DMS53 treated with DMSO at 0.1 percent for 48 hours (cell line): ENCODE measurements around the gene WSB1.

ENCODE experiments used
- DNase-seq: peaks from one replicate; lab custom pipeline; 2025; ENCODE audit not compliant: unreplicated experiment; lab: John Stamatoyannopoulos, UW

Gene WSB1

DNA sequence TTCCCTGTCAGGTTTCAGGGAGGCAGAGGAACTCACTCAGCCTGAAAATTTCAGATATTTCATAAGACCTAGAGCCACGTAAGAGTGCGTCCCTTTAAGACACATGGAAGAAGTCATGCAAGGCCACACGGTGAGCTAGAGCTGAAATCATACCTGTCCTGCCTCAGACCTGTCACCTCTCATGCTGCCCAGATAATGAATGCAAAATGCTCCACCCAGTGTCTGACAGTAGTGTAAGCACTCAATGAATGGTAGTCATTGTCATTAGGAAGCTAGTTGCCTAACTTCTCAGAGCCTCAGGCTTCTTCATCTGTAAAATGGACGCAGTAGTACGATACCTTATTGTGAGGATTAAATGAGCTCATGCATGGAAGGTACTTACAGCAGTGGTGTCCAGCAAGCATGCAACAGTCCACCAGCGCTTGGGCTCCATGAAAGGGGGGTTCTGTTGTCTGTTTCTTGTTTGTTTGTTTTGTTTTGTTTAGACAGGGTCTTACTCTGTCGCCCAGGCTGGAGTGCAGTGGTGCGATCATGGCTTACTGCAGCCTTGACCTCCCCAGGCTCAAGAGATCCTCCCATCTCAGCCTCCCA is 60.7 kb downstream of the WSB1 start:
- peak; percentile 33 for DNase-seq

DNA sequence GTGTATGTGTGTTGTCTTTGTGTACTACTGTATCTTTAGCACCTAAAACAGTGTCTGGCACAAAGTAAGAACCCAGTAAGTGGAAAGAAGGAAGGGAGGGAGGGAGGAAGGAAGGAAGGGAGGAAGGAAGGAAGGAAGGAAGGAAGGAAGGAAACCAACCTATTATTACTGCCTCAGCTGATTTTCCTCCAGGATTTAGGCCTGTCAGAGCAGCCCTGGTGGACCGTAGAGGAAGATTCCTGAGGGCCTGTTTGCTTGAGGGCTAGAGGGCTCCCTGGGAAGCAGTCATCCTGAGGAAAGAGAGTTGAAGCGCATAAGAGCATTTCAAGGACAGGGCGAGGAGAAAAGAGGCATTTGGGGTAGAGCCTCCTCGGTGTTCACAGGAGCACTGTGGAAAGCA is 61.5 kb downstream of the WSB1 start:
- no peak for DNase-seq

DNA sequence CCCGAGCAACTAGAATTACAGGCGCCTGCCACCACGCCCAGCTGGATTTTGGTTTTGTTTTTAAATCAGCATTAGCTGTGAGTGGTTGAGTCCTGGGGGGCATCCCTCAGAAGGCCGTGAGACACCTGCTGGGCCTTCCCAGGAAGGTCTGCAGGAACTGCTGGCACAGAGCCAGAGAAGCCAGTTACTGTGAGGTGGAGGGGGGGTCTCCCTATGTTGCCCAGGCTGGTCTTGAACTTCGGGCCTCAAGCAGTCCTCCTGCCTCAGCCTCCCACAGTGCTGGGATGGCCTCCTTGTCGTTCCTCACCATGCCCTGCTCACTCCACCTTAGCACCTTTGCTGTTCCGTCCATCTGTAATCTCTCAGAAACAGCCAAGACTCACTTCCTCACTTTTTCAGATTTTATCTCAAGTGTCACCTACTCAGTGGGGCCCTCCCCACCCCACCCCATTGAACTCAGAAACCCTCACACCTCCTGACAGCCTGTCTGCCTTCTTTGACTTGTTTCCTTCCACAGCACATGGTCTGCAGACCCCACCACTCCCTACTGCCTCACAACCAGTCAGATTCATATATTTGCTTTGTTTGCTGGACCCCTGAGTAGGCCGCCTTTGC is 62.3 kb downstream of the WSB1 start:
- DNase-seq: no peak

DNA sequence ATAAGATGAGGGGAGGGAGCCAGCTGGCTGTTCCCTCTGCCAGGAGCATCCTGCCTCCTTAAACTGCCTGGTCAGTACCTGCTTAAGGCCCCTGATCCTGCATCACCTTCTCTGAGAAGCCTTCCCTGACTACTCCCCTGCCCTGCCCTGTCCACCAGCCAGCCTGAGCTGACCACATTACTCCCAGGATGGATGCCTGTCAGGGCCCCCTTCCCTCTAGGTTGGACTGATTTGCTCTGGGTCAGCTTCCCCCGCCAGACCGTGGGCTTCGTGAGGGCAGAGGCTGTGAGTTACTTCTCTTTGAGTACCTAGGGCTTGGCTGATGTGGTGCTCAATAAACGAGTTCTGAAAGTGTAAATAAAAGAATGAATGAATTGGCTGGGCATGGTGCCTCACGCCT is 63.3 kb downstream of the WSB1 start:
- DNase-seq: no peak

DNA sequence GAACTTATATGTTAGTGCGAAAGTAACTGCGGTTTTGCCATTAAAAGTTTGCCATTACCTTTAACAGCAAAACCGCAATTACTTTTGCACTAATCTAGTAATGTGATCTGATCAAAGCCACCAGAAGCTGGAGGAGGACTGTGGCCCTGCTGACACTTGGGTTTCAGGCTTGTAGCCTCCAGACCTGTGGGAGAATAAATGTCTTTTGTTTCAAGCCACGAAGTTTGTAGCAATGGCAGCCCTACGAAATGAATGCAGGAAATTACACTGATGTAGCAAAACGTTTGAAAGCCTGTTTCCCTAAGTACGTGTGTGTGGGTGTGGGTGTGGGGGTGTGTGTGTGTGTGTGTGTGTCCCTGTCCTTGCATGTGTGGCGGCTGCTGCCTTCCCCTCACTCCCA is 66.6 kb downstream of the WSB1 start:
- no peak for DNase-seq

DNA sequence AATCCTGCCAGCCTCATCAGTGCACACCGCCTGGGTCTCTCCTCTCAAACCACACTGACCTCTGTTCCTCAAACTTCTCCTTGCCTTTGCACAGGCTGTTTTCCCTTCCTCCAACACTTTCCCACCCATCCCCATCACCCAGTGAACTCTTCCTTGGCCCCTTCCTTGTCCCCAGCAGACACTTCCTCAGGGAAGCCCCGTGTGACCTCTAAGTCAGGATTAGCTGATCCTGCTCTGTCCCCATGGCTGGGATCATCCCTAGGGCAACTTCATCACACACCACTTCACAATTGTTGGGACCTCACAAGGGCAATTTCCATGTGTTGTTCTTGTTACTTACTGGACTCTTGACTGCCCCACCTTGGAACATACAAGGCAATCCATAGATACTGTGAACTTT is 67.8 kb downstream of the WSB1 start:
- DNase-seq: no peak

GRCh38 chr17:27362503-27362902 is 68.6 kb downstream of the WSB1 start:
- no peak for DNase-seq

DNA sequence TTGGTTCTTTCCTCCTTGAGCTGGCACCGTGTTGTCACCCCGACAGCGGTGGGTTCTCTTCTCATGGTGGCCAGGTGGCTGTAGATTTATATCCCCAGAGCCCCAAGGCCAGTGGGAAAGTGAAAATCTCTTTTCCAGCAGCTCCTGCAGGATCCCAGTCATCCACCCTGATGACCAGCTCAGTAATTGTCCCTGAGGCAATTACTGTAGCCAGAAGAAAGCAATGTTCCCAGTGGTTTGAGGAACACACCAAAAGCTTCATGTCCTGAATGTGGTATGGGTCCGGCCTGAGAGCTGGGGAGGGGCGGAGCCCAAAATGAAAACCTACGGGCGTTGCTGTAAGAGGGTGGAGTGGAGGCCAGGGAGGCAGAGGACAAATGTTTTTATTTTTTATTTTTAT is 69.0 kb downstream of the WSB1 start:
- no peak for DNase-seq

DNA sequence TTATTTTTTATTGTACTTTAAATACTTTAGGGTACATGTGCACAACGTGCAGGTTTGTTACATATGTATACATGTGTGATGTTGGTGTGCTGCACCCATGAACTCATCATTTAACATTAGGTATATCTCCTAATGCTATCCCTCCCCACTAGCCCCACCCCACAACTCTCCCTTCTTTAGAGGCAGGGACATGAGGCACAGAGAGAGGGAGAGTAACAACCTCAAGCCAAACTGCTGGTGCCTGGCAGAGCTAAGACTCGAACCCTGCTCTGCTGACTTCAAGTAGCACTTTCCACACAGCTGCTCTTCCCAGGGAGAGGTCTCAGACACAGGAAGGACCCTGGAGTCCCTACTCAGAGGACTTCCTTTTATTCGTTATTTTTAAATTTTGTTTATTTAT is 69.4 kb downstream of the WSB1 start:
- no peak for DNase-seq
